ENCODE results near the gene AIMP1.
A peak's percentile ranks its signal among the peaks of the same experiment; 100 is the strongest.

Gene AIMP1

GRCh38 chr4:106315968-106316772, at the start of gene AIMP1, which contains the start of gene TBCK (continued):
- TF ChIP-seq, protein P1, sequence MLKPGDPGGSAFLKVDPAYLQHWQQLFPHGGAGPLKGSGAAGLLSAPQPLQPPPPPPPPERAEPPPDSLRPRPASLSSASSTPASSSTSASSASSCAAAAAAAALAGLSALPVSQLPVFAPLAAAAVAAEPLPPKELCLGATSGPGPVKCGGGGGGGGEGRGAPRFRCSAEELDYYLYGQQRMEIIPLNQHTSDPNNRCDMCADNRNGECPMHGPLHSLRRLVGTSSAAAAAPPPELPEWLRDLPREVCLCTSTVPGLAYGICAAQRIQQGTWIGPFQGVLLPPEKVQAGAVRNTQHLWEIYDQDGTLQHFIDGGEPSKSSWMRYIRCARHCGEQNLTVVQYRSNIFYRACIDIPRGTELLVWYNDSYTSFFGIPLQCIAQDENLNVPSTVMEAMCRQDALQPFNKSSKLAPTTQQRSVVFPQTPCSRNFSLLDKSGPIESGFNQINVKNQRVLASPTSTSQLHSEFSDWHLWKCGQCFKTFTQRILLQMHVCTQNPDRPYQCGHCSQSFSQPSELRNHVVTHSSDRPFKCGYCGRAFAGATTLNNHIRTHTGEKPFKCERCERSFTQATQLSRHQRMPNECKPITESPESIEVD (tag by site-specific recombination; IDR thresholded peaks at IDR 0.05) = no peak
- TF ChIP-seq ZBTB20 (tag by site-specific recombination; IDR thresholded peaks at IDR 0.05) = peak; percentile 82
- TF ChIP-seq MEIS1 (CRISPR knock-in tag; IDR thresholded peaks at IDR 0.05; ENCODE audit: borderline replicate concordance) = no peak
- TF ChIP-seq ZBTB1 (tag by site-specific recombination; IDR thresholded peaks at IDR 0.05) = no peak
- TF ChIP-seq SCRT2 (tag by site-specific recombination; IDR thresholded peaks at IDR 0.05) = no peak
- TF ChIP-seq ZSCAN30 (tag by site-specific recombination; IDR thresholded peaks at IDR 0.05) = no peak
- TF ChIP-seq ZNF324 (tag by site-specific recombination; IDR thresholded peaks at IDR 0.05) = no peak
- TF ChIP-seq ZNF266 (tag by site-specific recombination; IDR thresholded peaks at IDR 0.05; ENCODE audit: low read depth) = no peak
- TF ChIP-seq ZNF280D (tag by site-specific recombination; IDR thresholded peaks at IDR 0.05) = no peak
- TF ChIP-seq ZNF302 (tag by site-specific recombination; IDR thresholded peaks at IDR 0.05; ENCODE audit: low read depth) = no peak
- no peak for TF ChIP-seq ZNF747 (tag by site-specific recombination; IDR thresholded peaks at IDR 0.05)
- TF ChIP-seq ZNF701 (tag by site-specific recombination; IDR thresholded peaks at IDR 0.05) = no peak
- TF ChIP-seq, protein P2, sequence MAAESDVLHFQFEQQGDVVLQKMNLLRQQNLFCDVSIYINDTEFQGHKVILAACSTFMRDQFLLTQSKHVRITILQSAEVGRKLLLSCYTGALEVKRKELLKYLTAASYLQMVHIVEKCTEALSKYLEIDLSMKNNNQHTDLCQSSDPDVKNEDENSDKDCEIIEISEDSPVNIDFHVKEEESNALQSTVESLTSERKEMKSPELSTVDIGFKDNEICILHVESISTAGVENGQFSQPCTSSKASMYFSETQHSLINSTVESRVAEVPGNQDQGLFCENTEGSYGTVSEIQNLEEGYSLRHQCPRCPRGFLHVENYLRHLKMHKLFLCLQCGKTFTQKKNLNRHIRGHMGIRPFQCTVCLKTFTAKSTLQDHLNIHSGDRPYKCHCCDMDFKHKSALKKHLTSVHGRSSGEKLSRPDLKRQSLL (tag by site-specific recombination; IDR thresholded peaks at IDR 0.05) = no peak
- TF ChIP-seq ZNF664 (tag by site-specific recombination; IDR thresholded peaks at IDR 0.05) = peak; percentile 34; the same call in 1 of the 2 replicates
- no peak for TF ChIP-seq EGR2 (tag by site-specific recombination; IDR thresholded peaks at IDR 0.05; ENCODE audit: low read depth)
- no peak for TF ChIP-seq ZNF169 (tag by site-specific recombination; IDR thresholded peaks at IDR 0.05)
- no peak for TF ChIP-seq GLI4 (tag by site-specific recombination; IDR thresholded peaks at IDR 0.05)
- TF ChIP-seq PATZ1 (tag by site-specific recombination; IDR thresholded peaks at IDR 0.05) = peak; percentile 86
- TF ChIP-seq ZIC2 (tag by site-specific recombination; IDR thresholded peaks at IDR 0.05) = peak; percentile 84
- no peak for TF ChIP-seq ZNF544 (tag by site-specific recombination; IDR thresholded peaks at IDR 0.05)
- no peak for TF ChIP-seq ZNF658 (tag by site-specific recombination; IDR thresholded peaks at IDR 0.05)
- no peak for TF ChIP-seq ZNF26 (tag by site-specific recombination; IDR thresholded peaks at IDR 0.05)
- no peak for TF ChIP-seq ZNF404 (tag by site-specific recombination; IDR thresholded peaks at IDR 0.05)
- no peak for TF ChIP-seq ZNF514 (tag by site-specific recombination; IDR thresholded peaks at IDR 0.05)
- no peak for TF ChIP-seq ZNF155 (tag by site-specific recombination; IDR thresholded peaks at IDR 0.05)
